ENCODE data around the gene CCND2. TPM values are rescaled to one million over a fixed set of nuclear protein-coding genes. Genes with fewer than 3 reads are reported as not detected.

CCND2 gene
- polyA plus RNA-seq, 3 donors = 3.6 to 6.8 (median 3.9) TPM

DNA sequence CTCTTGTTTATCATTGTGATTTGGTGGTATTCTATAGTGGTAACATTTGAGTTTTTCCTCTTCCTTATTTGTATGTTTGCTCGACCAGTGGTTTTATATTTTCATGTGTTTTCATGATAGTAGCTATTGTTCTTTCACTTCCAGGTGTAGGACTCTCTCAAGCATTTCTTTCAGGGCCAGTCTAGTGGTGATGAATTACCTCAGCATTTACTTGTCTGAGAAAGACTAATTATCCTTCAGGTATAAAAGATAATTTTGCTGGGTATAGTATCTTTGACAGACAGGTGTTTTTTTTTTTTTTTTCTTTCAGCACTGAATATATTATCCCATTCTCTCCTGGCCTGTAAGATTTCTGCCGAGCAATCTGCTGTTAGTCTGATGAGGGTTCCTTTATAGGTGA, 35.0 kb upstream of the CCND2 start:
- Histone ChIP-seq H3K4me1 (ENCODE audit: control insufficient read depth in 1 of 2, insufficient read depth in 2 of 2, low read length in 2 of 2) (peaks cover 37 to 38% of the 10 kb centered on the region in 2 donors), H3K27ac (ENCODE audit: low read depth in 1 of 2, low read length in 2 of 2) (no peak overlapping the region), H3K36me3 (replicated peaks in 1 of 2; ENCODE audit: control insufficient read depth in 1 of 2, insufficient read depth in 2 of 2, low read length in 2 of 2) (no peaks in the 10 kb centered on the region), H3K9me3 (replicated peaks in 1 of 2; ENCODE audit: control insufficient read depth in 1 of 2, insufficient read depth in 1 of 2, low read length in 2 of 2) (no peaks in the 10 kb centered on the region), H3K79me2 (ENCODE audit: insufficient read depth, low read length) (no peaks in the 10 kb centered on the region), H3K27me3 (ENCODE audit: control insufficient read depth in 2 of 2, insufficient read depth in 2 of 2, low read length in 2 of 2) (no peaks in the 10 kb centered on the region), H3K9ac (ENCODE audit: insufficient read depth, low read length, poor library complexity, severe bottlenecking) (no peak overlapping the region), H3K4me3 (replicated peaks in 1 of 3; ENCODE audit: low read depth in 2 of 3, low read length in 3 of 3) (no peak overlapping the region), H3K4me2 (replicated peaks; ENCODE audit: extremely low read depth, low read length, poor library complexity, severe bottlenecking) (no peak overlapping the region), H4K20me1 (ENCODE audit: insufficient read depth, low read length) (no peaks in the 10 kb centered on the region), H2AFZ (ENCODE audit: insufficient read depth, low read depth, low read length, poor library complexity, severe bottlenecking) (no peak overlapping the region)
- Mint-ChIP-seq H3K36me3 (peaks cover 6 to 23% of the 10 kb centered on the region in 2 donors), H3K4me3 (no peak overlapping the region), H3K9me3 (peaks cover 12 to 29% (median 22%) of the 10 kb centered on the region in 7 donors), H3K4me1 (peaks cover 39% of the 10 kb centered on the region), H3K27ac (no peak overlapping the region), H3K27me3 (ENCODE audit: low read depth in 3 of 3) (peaks cover 2 to 12% (median 7%) of the 10 kb centered on the region in 3 donors)
- intact Hi-C loops (cut with micrococcal nuclease) = no loop called here
- TF ChIP-seq, protein P1, sequence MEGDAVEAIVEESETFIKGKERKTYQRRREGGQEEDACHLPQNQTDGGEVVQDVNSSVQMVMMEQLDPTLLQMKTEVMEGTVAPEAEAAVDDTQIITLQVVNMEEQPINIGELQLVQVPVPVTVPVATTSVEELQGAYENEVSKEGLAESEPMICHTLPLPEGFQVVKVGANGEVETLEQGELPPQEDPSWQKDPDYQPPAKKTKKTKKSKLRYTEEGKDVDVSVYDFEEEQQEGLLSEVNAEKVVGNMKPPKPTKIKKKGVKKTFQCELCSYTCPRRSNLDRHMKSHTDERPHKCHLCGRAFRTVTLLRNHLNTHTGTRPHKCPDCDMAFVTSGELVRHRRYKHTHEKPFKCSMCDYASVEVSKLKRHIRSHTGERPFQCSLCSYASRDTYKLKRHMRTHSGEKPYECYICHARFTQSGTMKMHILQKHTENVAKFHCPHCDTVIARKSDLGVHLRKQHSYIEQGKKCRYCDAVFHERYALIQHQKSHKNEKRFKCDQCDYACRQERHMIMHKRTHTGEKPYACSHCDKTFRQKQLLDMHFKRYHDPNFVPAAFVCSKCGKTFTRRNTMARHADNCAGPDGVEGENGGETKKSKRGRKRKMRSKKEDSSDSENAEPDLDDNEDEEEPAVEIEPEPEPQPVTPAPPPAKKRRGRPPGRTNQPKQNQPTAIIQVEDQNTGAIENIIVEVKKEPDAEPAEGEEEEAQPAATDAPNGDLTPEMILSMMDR (IDR thresholded peaks at IDR 0.05) = no peak
- DNase-seq = no peak
- WGBS (ENCODE audit: insufficient coverage) = no CpG with 5 or more reads among the region's 2 CpGs

DNA sequence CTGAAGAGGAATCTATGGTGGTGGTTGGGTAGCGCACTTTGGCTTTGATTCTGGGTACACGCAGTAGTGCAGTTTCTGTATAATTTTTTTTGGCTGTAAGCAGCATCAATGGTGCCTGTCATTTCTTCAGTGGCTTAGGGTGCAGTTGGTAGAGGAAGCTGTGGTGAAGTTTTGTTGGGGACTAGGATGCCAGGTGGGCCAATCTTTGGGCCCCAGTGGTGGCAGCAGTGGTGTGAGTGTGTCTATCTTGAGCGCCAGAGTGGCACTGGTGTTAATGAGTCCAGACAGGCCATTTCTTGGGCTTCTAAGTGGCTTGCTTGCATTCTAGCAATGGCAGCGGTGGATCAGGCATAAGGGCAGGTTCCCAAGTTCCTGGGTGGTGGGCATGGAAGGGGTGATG, 33.8 kb upstream of the CCND2 start:
- TF ChIP-seq, protein P1 (IDR thresholded peaks at IDR 0.05) = no peak
- no peaks in the 10 kb centered on the region for H4K20me1 ChIP-seq (ENCODE audit: insufficient read depth, low read length)
- no peak overlapping the region for H3K27ac ChIP-seq (ENCODE audit: low read depth in 1 of 2, low read length in 2 of 2)
- H3K4me3 ChIP-seq (replicated peaks in 1 of 3; ENCODE audit: low read depth in 2 of 3, low read length in 3 of 3) = no peak overlapping the region
- H3K4me2 ChIP-seq (replicated peaks; ENCODE audit: extremely low read depth, low read length, poor library complexity, severe bottlenecking) = no peak overlapping the region
- H2AFZ ChIP-seq (ENCODE audit: insufficient read depth, low read depth, low read length, poor library complexity, severe bottlenecking) = no peak overlapping the region
- peaks cover 10 to 22% (median 12%) of the 10 kb centered on the region in 3 donors for H3K27me3 Mint-ChIP-seq (ENCODE audit: low read depth in 3 of 3)
- H3K9me3 ChIP-seq (replicated peaks in 1 of 2; ENCODE audit: control insufficient read depth in 1 of 2, insufficient read depth in 1 of 2, low read length in 2 of 2) = no peaks in the 10 kb centered on the region
- peaks cover 0 to 4% of the 10 kb centered on the region in 2 donors for H3K27me3 ChIP-seq (ENCODE audit: control insufficient read depth in 2 of 2, insufficient read depth in 2 of 2, low read length in 2 of 2)
- H3K79me2 ChIP-seq (ENCODE audit: insufficient read depth, low read length) = no peaks in the 10 kb centered on the region
- peaks cover 6 to 27% of the 10 kb centered on the region in 2 donors for H3K36me3 Mint-ChIP-seq
- H3K4me1 Mint-ChIP-seq = peaks cover 51% of the 10 kb centered on the region
- no peaks in the 10 kb centered on the region for H3K36me3 ChIP-seq (replicated peaks in 1 of 2; ENCODE audit: control insufficient read depth in 1 of 2, insufficient read depth in 2 of 2, low read length in 2 of 2)
- peaks cover 15 to 29% (median 23%) of the 10 kb centered on the region in 7 donors for H3K9me3 Mint-ChIP-seq
- H3K4me3 Mint-ChIP-seq = no peak overlapping the region
- H3K4me1 ChIP-seq (ENCODE audit: control insufficient read depth in 1 of 2, insufficient read depth in 2 of 2, low read length in 2 of 2) = peaks cover 49 to 50% of the 10 kb centered on the region in 2 donors
- intact Hi-C loops (cut with micrococcal nuclease) = loop anchor here in 1 of 2 donors (5.0 kb wide), 1 partner anchor 37 kb away; no protein-coding TSS in a partner anchor
- 78% methylated on average over 4 of the region's 4 CpGs for WGBS (ENCODE audit: insufficient coverage)
- no peak for DNase-seq
- peak overlapping the region in 2 of 7 donors; percentile 1 to 22 for H3K27ac Mint-ChIP-seq
- no peak overlapping the region for H3K9ac ChIP-seq (ENCODE audit: insufficient read depth, low read length, poor library complexity, severe bottlenecking)
